RWPE2 (cell line): ENCODE data around the gene HTRA2.
"Not testable (repeated sequence)": the region's sequence is repeated elsewhere in the genome, so short reads cannot be mapped to it uniquely, and the experiment has no call there.

Source experiments
- ATAC-seq: fragments of 200-7000 bp; cut with Tn5 transposase; 3 replicates; pipeline ENCODE4 v1.9.1; 2021; ENCODE audit warnings: low read depth
- DNase-seq: peaks from one replicate; pipeline ENCODE4 v3.0.0-alpha.2; 2020; ENCODE audit warnings: low spot score
- H3K27ac ChIP-seq: fragments of 450-650 bp; 2 replicates; pipeline ENCODE4 v1.5.1; 2017; ENCODE audit warnings: mild to moderate bottlenecking; ENCODE audit not compliant: poor library complexity, severe bottlenecking
- H3K27me3 ChIP-seq: fragments of 250-450 bp; sonication (Bioruptor Pico); 2 replicates; pipeline ENCODE4 v1.5.1; 2021; ENCODE audit warnings: mild to moderate bottlenecking, moderate library complexity; ENCODE audit not compliant: insufficient read depth, poor library complexity, severe bottlenecking
- H3K36me3 ChIP-seq: fragments of 250-450 bp; sonication (Bioruptor Pico); 2 replicates; pipeline ENCODE4 v1.5.1; 2020; ENCODE audit warnings: low read depth, mild to moderate bottlenecking, moderate library complexity
- H3K4me1 ChIP-seq: fragments of 250-450 bp; sonication (Bioruptor Pico); 2 replicates; pipeline ENCODE4 v1.5.1; 2021; ENCODE audit warnings: mild to moderate bottlenecking, moderate library complexity; ENCODE audit not compliant: insufficient read depth, poor library complexity, severe bottlenecking
- H3K4me3 ChIP-seq: fragments of 250-450 bp; sonication (Bioruptor Pico); 2 replicates; pipeline ENCODE4 v1.5.1; 2021; ENCODE audit warnings: mild to moderate bottlenecking, moderate library complexity; ENCODE audit not compliant: severe bottlenecking
- H3K9me3 ChIP-seq: fragments of 250-450 bp; sonication (Bioruptor Pico); 2 replicates; pipeline ENCODE4 v1.5.1; 2021; ENCODE audit warnings: mild to moderate bottlenecking, moderate library complexity; ENCODE audit not compliant: severe bottlenecking
- CTCF ChIP-seq: fragments of 450-650 bp; IDR thresholded peaks from one replicate; pipeline ENCODE4 v1.5.1; 2017; ENCODE audit warnings: mild to moderate bottlenecking, moderate library complexity; ENCODE audit not compliant: poor library complexity, severe bottlenecking

The HTRA2 gene

GRCh38 chr2:74560591-74560990, 30.9 kb downstream of the HTRA2 start:
- Histone ChIP-seq H3K27ac (peak overlapping the region; percentile 50), H3K27me3 (no peaks in the 10 kb centered on the region), H3K4me3 (no peak overlapping the region), H3K36me3 (no peaks in the 10 kb centered on the region), H3K9me3 (no peaks in the 10 kb centered on the region), H3K4me1 (peaks cover 20% of the 10 kb centered on the region)
- peak; percentile 60; the same call in 2 of the 3 replicates for ATAC-seq
- DNase-seq = no peak
- no peak for TF ChIP-seq CTCF

GRCh38 chr2:74561022-74561421, 31.3 kb downstream of the HTRA2 start:
- H3K4me1 ChIP-seq = peaks cover 21% of the 10 kb centered on the region
- not testable (repeated sequence) for DNase-seq, H3K4me3 ChIP-seq, H3K36me3 ChIP-seq, H3K27me3 ChIP-seq, H3K9me3 ChIP-seq, ATAC-seq
- H3K27ac ChIP-seq = peak overlapping the region; percentile 50

- TF ChIP-seq CTCF = no peak
- no peak overlapping the region for H3K4me3 ChIP-seq
- H3K27ac ChIP-seq = no peak overlapping the region
- H3K4me1 ChIP-seq = peaks cover 31% of the 10 kb centered on the region
- H3K9me3 ChIP-seq = no peaks in the 10 kb centered on the region
- ATAC-seq (no peak), DNase-seq (no peak)
- H3K27me3 ChIP-seq = no peaks in the 10 kb centered on the region
- no peaks in the 10 kb centered on the region for H3K36me3 ChIP-seq
These were observed 32.5 kb downstream of the HTRA2 start for GRCh38 chr2:74562126-74562775.

GRCh38 chr2:74564222-74564621, 34.5 kb downstream of the HTRA2 start:
- H3K27ac ChIP-seq = peak overlapping the region; percentile 29
- peaks cover 46% of the 10 kb centered on the region for H3K4me1 ChIP-seq
- no peaks in the 10 kb centered on the region for H3K27me3 ChIP-seq
- no peaks in the 10 kb centered on the region for H3K9me3 ChIP-seq
- no peak for TF ChIP-seq CTCF
- no peak overlapping the region for H3K4me3 ChIP-seq
- ATAC-seq (peak; percentile 58), DNase-seq (no peak)
- no peaks in the 10 kb centered on the region for H3K36me3 ChIP-seq

- Histone ChIP-seq H3K4me1 (peaks cover 35% of the 10 kb centered on the region), H3K27ac (peak overlapping the region; percentile 87), H3K27me3 (no peaks in the 10 kb centered on the region), H3K9me3 (no peaks in the 10 kb centered on the region), H3K4me3 (no peak overlapping the region), H3K36me3 (no peaks in the 10 kb centered on the region)
- DNase-seq (no peak), ATAC-seq (no peak)
- no peak for TF ChIP-seq CTCF
These were observed 36.5 kb downstream of the HTRA2 start for GRCh38 chr2:74566076-74566753.
